AG04450 (cell line): Measurements from ENCODE around the gene ZFYVE26. TPM values are rescaled to one million over a fixed set of nuclear protein-coding genes. Genes with fewer than 3 reads are reported as not detected.
A peak's percentile ranks its signal among the peaks of the same experiment; 100 is the strongest.

Experiments used
- CTCF ChIA-PET: fragments of 300-600, 350-600 bp; formaldehyde crosslinking; extraction: SDS; loops from one replicate; lab custom pipeline; 2022; ENCODE audit warnings: antibody characterized with exemption, inconsistent platforms; lab: Charles Lee
- POLR2A ChIA-PET: fragments of 350-600 bp; formaldehyde crosslinking; extraction: SDS; loops from one replicate; lab custom pipeline; 2021; ENCODE audit warnings: antibody characterized with exemption, inconsistent platforms; lab: Yijun Ruan, JAX
- DNase-seq: peaks from one replicate; pipeline ENCODE4 v3.0.0-alpha.2; 2011; ENCODE audit warnings: low read depth, low spot score
- H3K27ac ChIP-seq: one replicate; pipeline ENCODE4 v1.5.1; 2012; ENCODE audit warnings: low read depth, low read length, control low read depth
- H3K27me3 ChIP-seq: one replicate; pipeline ENCODE4 v1.6.0; 2012; ENCODE audit warnings: low read length; ENCODE audit not compliant: control insufficient read depth, insufficient read depth
- H3K4me3 ChIP-seq: 2 replicates; pipeline ENCODE4 v1.5.1; 2011; ENCODE audit warnings: mild to moderate bottlenecking, low read depth, low read length, control low read depth
- H3K9me3 ChIP-seq: 2 replicates; pipeline ENCODE4 v1.5.1; 2012; ENCODE audit warnings: low read length; ENCODE audit not compliant: control insufficient read depth, insufficient read depth
- polyA plus RNA-seq: library from polyadenylated mRNA; depleted of rRNA; stranded (reverse); fragments of >200 nt; gene quantifications from 2 replicates; pipeline ENCODE4 v1.2.3, GENCODE V29; 2011
- TF ChIP-seq, protein P1 (sequence below): IDR thresholded peaks from 2 replicates; pipeline ENCODE4 v1.5.1; 2011; ENCODE audit warnings: low read depth, low read length, control low read depth, inconsistent platforms

ZFYVE26 gene
- polyA plus RNA-seq, 1 experiment = 18.4 TPM

DNA sequence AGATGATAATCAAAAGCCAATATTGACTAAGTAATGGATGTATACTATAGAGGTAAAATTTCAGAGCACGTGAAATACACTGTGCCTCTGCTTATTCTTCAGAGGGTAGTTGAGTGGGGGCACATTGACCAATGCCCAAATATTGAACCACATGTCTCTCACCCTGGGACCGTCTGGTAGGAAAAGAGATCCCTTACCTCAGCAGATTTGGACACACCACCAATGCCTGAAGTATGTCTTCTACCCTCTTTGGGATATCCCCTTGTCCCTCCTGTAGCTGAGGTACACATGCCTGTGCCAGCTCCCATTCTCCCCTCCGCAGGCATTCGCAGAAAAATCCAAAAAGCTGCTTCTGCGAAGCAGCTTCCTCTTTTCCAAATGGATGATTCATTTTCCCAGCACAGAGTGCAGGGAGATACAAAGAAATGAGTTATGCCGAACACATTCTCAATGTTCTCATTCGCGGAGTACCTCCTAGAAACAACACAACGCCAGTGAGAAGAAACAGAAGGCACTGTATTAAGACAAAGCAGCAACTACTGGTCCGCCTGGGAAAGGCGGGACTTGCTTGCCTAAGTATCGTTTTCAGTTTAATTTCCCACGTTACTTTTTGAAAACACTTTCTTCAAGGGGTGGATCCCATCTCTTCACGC is 691 bp downstream of the ZFYVE26 start:
- Histone ChIP-seq H3K27me3 (no peaks in the 10 kb centered on the region), H3K9me3 (no peaks in the 10 kb centered on the region), H3K27ac (peak overlapping the region; percentile 75), H3K4me3 (peak overlapping the region; percentile 99)
- POLR2A ChIA-PET = interaction anchor here (0.6 kb wide), 1 partner anchor 251 kb away, joined by 5 read pairs; no protein-coding TSS in a partner anchor
- TF ChIP-seq, protein P1, sequence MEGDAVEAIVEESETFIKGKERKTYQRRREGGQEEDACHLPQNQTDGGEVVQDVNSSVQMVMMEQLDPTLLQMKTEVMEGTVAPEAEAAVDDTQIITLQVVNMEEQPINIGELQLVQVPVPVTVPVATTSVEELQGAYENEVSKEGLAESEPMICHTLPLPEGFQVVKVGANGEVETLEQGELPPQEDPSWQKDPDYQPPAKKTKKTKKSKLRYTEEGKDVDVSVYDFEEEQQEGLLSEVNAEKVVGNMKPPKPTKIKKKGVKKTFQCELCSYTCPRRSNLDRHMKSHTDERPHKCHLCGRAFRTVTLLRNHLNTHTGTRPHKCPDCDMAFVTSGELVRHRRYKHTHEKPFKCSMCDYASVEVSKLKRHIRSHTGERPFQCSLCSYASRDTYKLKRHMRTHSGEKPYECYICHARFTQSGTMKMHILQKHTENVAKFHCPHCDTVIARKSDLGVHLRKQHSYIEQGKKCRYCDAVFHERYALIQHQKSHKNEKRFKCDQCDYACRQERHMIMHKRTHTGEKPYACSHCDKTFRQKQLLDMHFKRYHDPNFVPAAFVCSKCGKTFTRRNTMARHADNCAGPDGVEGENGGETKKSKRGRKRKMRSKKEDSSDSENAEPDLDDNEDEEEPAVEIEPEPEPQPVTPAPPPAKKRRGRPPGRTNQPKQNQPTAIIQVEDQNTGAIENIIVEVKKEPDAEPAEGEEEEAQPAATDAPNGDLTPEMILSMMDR = no peak
- DNase-seq = no peak
- CTCF ChIA-PET = no interaction called here

DNA sequence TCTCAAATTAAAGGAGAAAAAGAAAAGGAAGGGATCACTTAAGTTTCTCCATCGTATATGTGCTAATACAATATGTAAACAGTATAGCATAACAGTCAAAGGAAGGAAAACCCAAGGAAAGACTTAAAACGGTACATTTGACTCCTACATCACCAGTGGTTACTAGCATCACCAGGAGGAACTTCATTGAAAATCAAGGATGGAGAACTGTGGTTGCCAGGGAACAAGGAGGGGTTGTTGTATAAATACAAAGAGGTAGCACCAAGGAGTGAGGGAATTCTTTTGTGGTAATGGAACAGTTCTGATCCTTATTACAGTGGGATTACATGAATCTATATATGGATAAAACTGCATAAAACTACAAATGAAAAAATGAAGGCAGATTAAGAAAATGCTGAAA is 1.6 kb downstream of the ZFYVE26 start:
- ChIA-PET CTCF (no interaction called here), POLR2A (no interaction called here)
- Histone ChIP-seq H3K4me3 (no peak overlapping the region), H3K27me3 (no peaks in the 10 kb centered on the region), H3K27ac (no peak overlapping the region), H3K9me3 (no peaks in the 10 kb centered on the region)
- TF ChIP-seq, protein P1 = no peak
- no peak for DNase-seq

DNA sequence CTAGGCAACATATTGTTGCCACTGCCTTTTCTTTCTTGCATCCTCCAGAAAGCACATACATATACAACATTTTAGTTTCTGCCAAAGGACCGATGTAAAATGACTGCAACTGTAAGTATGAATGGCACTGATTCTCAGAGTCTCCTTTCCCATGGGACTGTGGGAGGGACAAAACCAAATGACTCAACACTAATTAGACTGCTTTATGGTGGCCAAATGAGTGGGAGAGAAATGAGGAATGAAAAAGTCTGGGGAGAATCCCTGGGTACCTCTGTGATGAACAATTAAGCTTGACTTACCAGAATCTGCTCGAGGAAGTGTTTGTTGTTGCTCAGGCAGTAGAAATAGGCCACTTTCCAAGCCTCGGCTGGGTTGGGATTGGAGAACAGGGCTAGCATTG is 10.1 kb downstream of the ZFYVE26 start:
- Histone ChIP-seq H3K9me3 (no peaks in the 10 kb centered on the region), H3K27me3 (no peaks in the 10 kb centered on the region), H3K27ac (no peak overlapping the region), H3K4me3 (no peak overlapping the region)
- ChIA-PET POLR2A (interaction anchor here (0.7 kb wide), 1 partner anchor 10 kb away, joined by 4 read pairs; the partner anchor contains the start of gene ZFYVE26), CTCF (no interaction called here)
- DNase-seq = no peak
- TF ChIP-seq, protein P1 = no peak

DNA sequence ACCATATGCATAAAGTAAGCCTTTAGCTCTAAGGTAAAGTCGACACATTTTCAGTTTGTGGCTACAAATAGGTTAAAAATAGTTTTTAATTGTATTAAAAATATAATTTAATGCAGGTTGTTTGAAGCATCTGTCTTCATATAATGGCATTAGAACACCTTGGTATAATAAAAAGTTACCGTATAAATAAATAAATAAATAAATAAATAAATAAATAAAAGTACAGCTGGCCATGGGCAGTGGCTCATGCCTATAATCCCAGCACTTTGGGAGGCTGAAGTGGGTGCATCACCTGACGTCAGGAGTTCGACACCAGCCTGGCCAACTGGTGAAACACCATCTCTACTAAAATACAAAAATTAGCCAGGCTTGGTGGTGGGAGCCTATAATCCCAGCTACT is 15.6 kb downstream of the ZFYVE26 start:
- TF ChIP-seq, protein P1 = no peak
- H3K9me3 ChIP-seq = no peaks in the 10 kb centered on the region
- H3K27ac ChIP-seq = no peak overlapping the region
- H3K27me3 ChIP-seq = no peaks in the 10 kb centered on the region
- ChIA-PET POLR2A (no interaction called here), CTCF (no interaction called here)
- DNase-seq = no peak
- no peak overlapping the region for H3K4me3 ChIP-seq

DNA sequence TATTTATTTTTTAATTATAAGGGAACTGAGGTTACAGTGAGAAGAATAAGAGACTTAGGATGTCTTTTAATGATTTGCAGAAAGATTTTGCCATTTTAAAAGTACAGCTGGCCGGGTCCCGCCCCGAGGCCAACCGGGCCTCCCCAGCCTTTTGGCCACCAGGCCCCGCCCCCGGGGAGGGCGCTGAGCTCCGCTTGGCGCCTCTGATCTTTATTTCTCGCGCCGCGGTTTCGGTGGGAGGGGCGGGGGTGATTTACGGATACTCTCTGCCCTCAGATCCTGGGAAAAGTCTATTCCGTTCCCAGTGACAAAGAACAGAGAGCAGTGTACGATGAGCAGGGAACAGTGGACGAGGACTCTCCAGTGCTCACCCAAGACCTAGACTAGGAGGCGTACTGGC is 17.7 kb downstream of the ZFYVE26 start:
- Histone ChIP-seq H3K4me3 (no peak overlapping the region), H3K27ac (no peak overlapping the region), H3K27me3 (no peaks in the 10 kb centered on the region), H3K9me3 (no peaks in the 10 kb centered on the region)
- TF ChIP-seq, protein P1 = no peak
- CTCF ChIA-PET = no interaction called here
- DNase-seq = no peak
- POLR2A ChIA-PET = no interaction called here
